GM19468 (cell line): ENCODE measurements around the gene OR51B6.
"Not testable (repeated sequence)": the region's sequence is repeated elsewhere in the genome, so short reads cannot be mapped to it uniquely, and the experiment has no call there.

Experiments used
- ATAC-seq: cut with Tn5 transposase; IDR thresholded peaks from one replicate; pipeline ENCODE4 v1.9.1; 2021; ENCODE audit warnings: mild to moderate bottlenecking, moderate library complexity, moderate number of reproducible peaks; ENCODE audit not compliant: unreplicated experiment; ENCODE audit errors: extremely low read depth

OR51B6 gene

GRCh38 chr11:5351208-5351607, at the start of gene OR51B6:
Gene OR51B6, plus strand, starts transcription at chr11:5351508. Its CDS starts 0 bp downstream, at chr11:5351508.
- no peak for ATAC-seq

DNA sequence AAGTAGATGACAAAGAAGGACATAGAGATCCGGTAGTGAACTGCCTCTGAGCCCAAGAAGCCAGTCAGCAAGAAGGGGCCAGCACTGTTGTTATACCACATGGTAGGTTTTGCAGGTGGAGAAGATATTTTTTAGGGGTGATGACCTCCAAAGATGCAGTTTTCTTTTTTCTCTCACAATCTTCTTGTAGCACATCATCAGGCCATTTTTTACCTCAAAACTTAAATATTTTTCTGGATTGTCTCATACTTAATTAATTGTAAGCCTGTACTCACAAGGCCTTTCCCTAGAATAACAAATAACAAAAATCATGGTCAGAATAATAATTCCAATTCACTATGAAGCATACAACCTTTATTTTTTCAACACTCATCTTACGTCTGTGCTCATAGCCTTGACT, 49.5 kb upstream of the OR51B6 start, which contains the start of gene OR51B4:
Gene OR51B4, minus strand, starts transcription at position 101 of the 400 bp plus-strand sequence. Its CDS starts 0 bp downstream, at position 101.
- no peak for ATAC-seq

DNA sequence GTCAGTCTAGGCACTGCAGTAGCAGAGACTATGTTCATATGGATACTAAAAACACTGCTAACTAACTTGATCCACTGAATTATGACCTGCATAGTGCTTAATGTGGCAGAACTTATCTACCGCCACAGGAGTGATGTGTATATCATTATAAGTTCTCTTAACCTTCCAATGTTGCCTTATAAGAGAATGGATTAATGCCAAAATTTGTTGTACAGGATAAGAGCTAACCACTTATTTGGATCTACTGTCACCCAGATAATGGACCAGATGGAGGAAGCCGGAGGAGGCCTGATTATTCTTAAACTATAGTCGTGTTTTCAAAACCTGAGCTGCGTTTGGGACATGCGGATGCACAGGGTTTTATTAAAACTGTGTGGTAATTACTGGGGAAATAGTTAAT, 47.7 kb upstream of the OR51B6 start:
- ATAC-seq, result no peak

DNA sequence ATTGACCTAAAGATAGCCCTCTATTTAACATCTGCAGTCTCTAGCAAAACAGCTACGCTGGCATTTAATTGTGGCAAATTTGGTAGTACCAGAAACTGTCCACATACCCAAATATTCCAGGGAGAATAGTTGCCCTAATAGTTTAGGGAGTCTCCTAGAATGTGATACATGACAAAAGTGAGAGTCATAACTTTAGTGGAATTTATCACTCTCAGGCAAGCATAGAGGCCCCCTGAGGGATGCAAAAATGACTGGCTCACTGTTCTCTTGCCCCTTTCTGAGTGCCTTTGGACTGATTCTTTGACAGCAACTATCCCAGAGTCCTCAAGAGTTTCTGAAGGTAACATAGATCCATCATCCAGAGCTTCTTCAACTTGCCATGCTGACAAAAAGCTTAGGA, 47.3 kb upstream of the OR51B6 start:
- ATAC-seq, result no peak

DNA sequence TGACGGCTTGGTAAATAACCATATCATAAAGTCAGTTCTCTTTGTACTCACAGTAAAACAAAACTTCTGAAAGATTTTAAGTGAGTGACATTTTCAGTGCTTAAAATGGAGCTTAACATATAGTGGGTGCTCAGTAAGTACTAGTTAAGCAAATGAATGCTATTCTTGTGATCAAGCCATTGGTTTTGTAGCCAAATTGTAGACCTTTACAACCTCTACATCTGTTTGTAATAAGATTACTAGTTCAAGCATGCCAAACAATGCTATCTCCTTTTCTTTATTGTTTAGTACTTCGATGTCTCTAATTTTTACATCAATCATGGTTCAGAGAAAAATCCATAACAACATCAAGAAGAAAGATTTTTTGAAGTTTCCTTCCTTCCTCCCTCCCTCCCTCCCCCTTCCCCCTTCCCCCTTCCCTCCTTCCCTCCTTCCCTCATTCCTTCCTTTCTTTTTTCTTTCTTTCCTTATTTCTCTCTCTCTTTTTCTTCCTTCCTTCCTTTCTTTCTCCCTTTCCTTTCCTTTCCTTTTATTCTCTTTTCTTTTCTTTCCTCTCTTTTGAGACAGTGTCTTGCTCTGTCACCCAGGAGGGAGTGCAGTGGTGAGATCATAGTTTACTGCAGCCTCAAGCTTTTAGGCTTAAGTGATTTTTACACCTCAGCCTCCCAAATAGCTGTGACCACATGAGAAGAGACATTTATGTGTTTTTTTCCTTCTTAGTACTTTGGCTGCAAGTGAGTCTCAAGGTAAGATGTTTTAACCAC, 43.9 kb upstream of the OR51B6 start:
- ATAC-seq, result no peak

GRCh38 chr11:5310423-5310822, 40.9 kb upstream of the OR51B6 start:
- no peak for ATAC-seq

- not testable (repeated sequence) for ATAC-seq
Observed at GRCh38 chr11:5313326-5314023, 37.8 kb upstream of the OR51B6 start.

GRCh38 chr11:5317292-5317691, 34.0 kb upstream of the OR51B6 start:
- ATAC-seq, result no peak

GRCh38 chr11:5324197-5324596, 27.1 kb upstream of the OR51B6 start, which contains the start of gene OR51B2:
Gene OR51B2, minus strand, starts transcription at chr11:5324297. Its CDS starts 0 bp downstream, at chr11:5324297.
- ATAC-seq, result no peak

- ATAC-seq, result no peak
Observed at GRCh38 chr11:5335170-5335569, 16.1 kb upstream of the OR51B6 start.

- no peak for ATAC-seq
Observed at GRCh38 chr11:5336331-5336730, 15.0 kb upstream of the OR51B6 start.

GRCh38 chr11:5337253-5337652, 14.1 kb upstream of the OR51B6 start:
- ATAC-seq, result not testable (repeated sequence)

DNA sequence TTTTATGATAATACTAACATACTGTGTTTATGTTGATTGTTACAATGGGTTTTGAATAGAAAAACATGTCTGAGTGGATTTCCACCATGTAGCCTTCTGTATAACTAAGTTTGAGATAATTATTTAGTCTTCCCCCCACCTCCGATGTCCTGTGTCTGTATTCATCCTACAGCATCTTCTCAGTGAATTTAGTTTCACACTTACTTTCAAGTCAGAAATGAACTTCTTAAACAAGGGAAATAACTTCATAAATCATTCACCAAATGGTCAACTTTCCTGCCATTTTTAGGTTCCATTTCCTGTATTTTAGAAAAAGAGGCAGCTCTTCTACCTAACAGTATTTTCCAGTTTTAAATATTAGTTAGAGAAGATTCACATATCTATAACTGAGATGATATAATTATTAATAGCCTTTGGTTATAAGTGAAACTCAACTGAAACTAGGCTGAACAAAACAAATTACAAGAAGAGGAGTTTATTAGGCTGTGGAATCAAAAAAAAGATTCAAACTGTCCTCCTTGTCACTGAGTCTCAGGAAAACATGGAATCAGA, 11.5 kb upstream of the OR51B6 start:
- peak; percentile 65 for ATAC-seq

DNA sequence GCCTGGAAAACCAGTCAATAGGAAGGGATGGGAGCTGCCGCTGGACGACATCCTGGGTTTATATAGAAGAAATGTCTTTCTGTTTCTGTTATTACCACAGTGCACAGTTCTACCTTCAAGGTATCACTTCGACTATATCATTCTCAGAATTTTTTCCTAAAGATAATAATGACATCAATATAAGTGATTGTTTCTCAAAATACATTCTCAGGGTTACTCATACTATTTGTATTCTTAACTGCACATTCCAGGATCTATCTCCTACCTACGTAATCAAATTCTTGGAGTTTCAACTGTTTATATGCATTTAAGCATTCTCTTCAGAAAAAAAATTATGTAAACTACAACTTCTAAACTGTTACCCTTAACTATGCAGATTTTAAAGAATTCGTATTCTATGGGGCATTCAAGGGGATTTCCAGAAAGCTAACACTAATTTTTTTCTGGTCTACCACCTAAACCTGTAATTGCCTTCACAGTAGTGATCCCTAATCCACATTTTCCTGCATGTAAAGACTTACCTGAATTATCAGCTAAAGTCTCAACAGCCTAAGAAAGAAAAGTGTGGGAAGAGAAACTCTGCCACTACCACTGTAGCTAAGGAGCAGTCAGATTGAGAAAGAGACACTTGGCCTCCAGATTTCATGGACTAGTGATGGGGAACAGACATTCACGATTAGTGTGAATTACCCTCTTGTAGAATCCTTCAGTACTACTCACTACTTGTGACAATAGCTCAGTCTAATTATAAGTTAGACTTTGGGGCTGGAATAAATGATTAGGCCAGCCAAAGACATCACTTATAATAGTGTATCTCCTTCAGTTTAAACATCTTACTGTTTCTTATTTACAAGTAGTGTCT, 7.6 kb upstream of the OR51B6 start, which contains the start of gene OR51B5:
Gene OR51B5, minus strand, starts transcription at position 51 of the 862 bp plus-strand sequence. Its CDS starts 0 bp downstream, at position 51.
- no peak for ATAC-seq

DNA sequence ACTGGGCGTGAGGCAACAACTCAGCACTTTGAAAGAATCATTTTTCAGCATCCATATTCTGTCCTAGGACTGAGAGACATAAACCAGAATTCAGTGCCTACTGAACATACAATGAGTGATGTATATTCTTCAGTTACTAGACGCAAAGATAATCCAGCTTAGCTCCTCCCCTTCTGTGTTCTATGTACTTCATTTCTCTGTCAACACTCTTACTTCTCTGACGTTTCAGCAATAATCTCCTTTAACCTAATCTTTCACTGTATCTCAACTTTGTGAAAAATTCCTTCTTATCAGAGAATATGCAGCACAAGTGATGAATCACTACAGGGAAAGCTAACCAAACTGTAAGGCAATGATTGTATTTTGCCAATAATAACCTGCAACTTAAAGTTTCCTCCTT, 5.5 kb upstream of the OR51B6 start:
- no peak for ATAC-seq

DNA sequence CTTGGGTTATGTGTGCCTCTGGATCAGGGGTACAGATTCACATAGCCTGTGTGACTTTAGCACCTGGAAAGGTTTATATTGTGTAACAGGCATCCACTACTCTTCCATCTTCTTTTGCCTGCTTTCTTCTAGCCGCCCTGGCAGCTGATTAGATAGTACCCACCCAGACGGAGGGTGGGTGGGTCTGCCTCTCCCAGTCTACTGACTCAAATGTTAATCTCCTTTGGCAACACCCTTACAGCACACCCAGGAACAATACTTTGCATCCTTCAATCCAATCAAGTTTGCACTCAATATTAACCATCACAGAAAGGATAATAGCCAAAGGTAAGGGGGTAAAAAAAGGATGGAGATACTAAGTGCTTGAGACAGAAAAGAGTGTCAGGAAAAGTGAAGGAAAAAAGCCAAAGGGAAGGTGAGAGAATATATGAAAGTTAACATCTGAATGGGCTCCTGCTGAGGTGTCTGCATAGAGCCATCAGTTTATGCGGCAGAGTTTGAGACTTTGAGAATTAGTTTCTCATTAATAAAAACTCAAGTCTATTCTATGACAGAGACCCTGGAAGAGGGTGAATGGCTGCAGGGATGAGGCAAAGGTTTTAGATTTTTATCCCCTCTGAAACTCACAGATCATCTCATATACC, 2.6 kb upstream of the OR51B6 start:
- ATAC-seq, result no peak

DNA sequence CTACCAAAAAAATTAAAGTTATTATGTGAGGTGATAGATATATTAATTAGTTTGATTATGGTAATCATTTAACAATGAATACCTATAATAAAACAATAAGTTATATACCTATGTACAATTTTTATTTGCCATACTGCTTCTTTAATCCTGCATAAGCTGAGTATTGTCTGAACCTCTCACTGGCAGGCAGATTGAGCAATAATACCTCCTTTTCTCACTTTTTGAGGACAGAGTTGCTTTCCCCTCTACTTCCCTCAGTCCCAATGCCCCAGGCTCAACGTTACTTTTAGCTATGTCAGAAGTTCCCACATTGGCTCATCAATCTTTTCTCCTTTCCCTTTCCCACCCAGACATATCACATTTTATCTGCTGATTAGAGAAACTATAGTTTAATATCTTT, 1.8 kb upstream of the OR51B6 start:
- ATAC-seq, result no peak

GRCh38 chr11:5356031-5356430, 4.7 kb downstream of the OR51B6 start:
- not testable (repeated sequence) for ATAC-seq

GRCh38 chr11:5362017-5362625, 10.8 kb downstream of the OR51B6 start:
- no peak for ATAC-seq
